GM12891 (cell line): ENCODE results near the gene WDR72.

ENCODE experiments used
- POLR2A ChIP-seq: IDR thresholded peaks from 2 replicates; pipeline ENCODE4 v1.6.1; 2011; ENCODE audit warnings: low read depth, low read length, control low read depth
- POLR2AphosphoS5 ChIP-seq: IDR thresholded peaks from 2 replicates; pipeline ENCODE4 v1.6.1; 2011; ENCODE audit warnings: low read depth, low read length, control low read depth
- SPI1 ChIP-seq: IDR thresholded peaks from 2 replicates; pipeline ENCODE4 v1.6.1; 2011; ENCODE audit warnings: low read depth, low read length, control low read depth

DNA sequence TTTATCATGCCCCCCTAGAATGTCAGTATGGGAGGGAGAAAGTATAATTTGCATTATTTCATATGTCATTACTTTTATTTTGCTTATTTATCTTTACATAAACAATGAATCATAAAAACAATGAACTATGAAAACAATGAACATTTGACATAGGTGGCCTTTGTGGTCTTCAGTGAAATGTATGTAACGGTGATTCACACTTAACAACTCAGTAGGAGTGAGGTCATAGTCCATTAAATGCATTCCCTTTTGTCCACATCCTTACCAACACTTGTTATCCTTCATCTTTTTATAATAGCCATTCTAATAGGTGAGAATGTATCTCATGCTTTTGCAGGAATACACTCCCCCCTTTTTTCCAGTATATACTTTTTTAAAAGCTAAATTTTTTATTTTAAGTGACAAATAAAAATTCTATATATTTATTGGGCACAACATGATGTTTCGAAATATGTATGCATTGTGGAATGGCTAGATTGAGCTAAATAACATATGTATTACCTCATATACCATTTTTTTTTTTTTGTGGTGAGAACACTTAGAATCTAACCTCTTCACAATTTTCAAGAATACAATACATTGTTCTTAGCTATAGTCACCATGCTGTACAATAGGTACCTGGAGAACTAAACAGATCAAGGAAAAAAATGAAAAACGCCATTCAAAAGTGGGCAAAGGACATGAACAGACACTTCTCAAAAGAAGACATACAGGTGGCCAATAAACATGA lies 189.5 kb downstream of the WDR72 start:
- no peak for TF ChIP-seq POLR2A
- no peak for TF ChIP-seq POLR2AphosphoS5
- no peak for TF ChIP-seq SPI1
